UCSD-AML1 (cell line): ENCODE measurements around the gene TECTB.

Experiments
- DNase-seq: peaks from one replicate; lab custom pipeline; 2025; ENCODE audit not compliant: unreplicated experiment; lab: John Stamatoyannopoulos, UW

TECTB gene

GRCh38 chr10:112344261-112344660, 61.1 kb downstream of the TECTB start:
- DNase-seq: no peak

GRCh38 chr10:112345202-112345601, 62.0 kb downstream of the TECTB start:
- DNase-seq: no peak

- no peak for DNase-seq
Measured at GRCh38 chr10:112345743-112346142, 62.5 kb downstream of the TECTB start.

- DNase-seq: no peak
Measured at GRCh38 chr10:112346774-112347173, 63.6 kb downstream of the TECTB start.

- DNase-seq: no peak
Measured at GRCh38 chr10:112347709-112348671, 64.8 kb downstream of the TECTB start.

GRCh38 chr10:112348759-112349158, 65.6 kb downstream of the TECTB start:
- no peak for DNase-seq

GRCh38 chr10:112349521-112350085, 66.4 kb downstream of the TECTB start:
- DNase-seq: no peak

- DNase-seq: no peak
Measured at GRCh38 chr10:112351146-112351545, 67.9 kb downstream of the TECTB start.

GRCh38 chr10:112352044-112352443, 68.8 kb downstream of the TECTB start:
- no peak for DNase-seq

GRCh38 chr10:112353046-112353445, 69.8 kb downstream of the TECTB start:
- no peak for DNase-seq
